HepG2 (cell line): ENCODE measurements around the gene CHID1. TPM values are rescaled to one million over a fixed set of nuclear protein-coding genes. Genes with fewer than 3 reads are reported as not detected.
A peak's percentile ranks its signal among the peaks of the same experiment; 100 is the strongest.

ENCODE experiments used
- ARID4A ChIP-seq: sonication (generic); formaldehyde crosslinking; IDR thresholded peaks from 2 replicates; pipeline ENCODE4 v1.5.0; 2020; ENCODE audit warnings: mild to moderate bottlenecking, missing genetic modification reagents, borderline replicate concordance
- GATAD1 ChIP-seq: IDR thresholded peaks from 2 replicates; pipeline ENCODE4 v1.6.1; 2016; ENCODE audit warnings: missing genetic modification reagents, missing compliant biosample characterization
- HOXD1 ChIP-seq: sonication (generic); formaldehyde crosslinking; IDR thresholded peaks from 2 replicates; pipeline ENCODE4 v1.5.0; 2020; ENCODE audit warnings: missing genetic modification reagents
- RFX1 ChIP-seq: fragments of 450-650 bp; IDR thresholded peaks from 2 replicates; pipeline ENCODE4 v1.6.1; 2017
- TEAD3 ChIP-seq: optimal IDR thresholded peaks from 2 replicates; pipeline ENCODE3; 2016; ENCODE audit warnings: borderline replicate concordance
- XRCC5 ChIP-seq: fragments of 200-400 bp; formaldehyde crosslinking; optimal IDR thresholded peaks from 2 replicates; pipeline ENCODE3; 2017; ENCODE audit warnings: mild to moderate bottlenecking, low read length
- YEATS4 ChIP-seq: sonication (generic); formaldehyde crosslinking; IDR thresholded peaks from 2 replicates; pipeline ENCODE4 v1.4.0; 2020; ENCODE audit warnings: missing genetic modification reagents, borderline replicate concordance
- ZBTB3 ChIP-seq: sonication (generic); formaldehyde crosslinking; IDR thresholded peaks from 2 replicates; pipeline ENCODE4 v1.4.0; 2020; ENCODE audit warnings: low read depth, mild to moderate bottlenecking, moderate library complexity, missing genetic modification reagents, borderline replicate concordance
- ZBTB37 ChIP-seq: sonication (generic); formaldehyde crosslinking; IDR thresholded peaks from 2 replicates; pipeline ENCODE4 v1.4.0; 2020; ENCODE audit warnings: mild to moderate bottlenecking, missing genetic modification reagents
- ZNF800 ChIP-seq: sonication (generic); formaldehyde crosslinking; IDR thresholded peaks from 2 replicates; pipeline ENCODE4 v1.4.0; 2020; ENCODE audit warnings: missing genetic modification reagents
- polyA plus RNA-seq, 8 experiments: library from polyadenylated mRNA; depleted of rRNA in 3 of 8; stranded (reverse) in 7 of 8; unstranded in 1 of 8; fragments of >200 nt; fragmentation: Illumina TruSeq in 4 of 8; extraction: Trizol in 4 of 8; gene quantifications; 2 replicates each; pipeline versions ENCODE4 v1.2.1 to v1.2.3, GENCODE V29; 2011 to 2016; ENCODE audit warnings: low read depth in 4 of 8, missing spikeins in 1 of 8, mixed read lengths in 1 of 8; ENCODE audit not compliant: insufficient read depth in 1 of 8
- total RNA-seq, 5 experiments: library from RNA; depleted of rRNA; stranded (reverse); fragments of >200 nt; fragmentation: Illumina TruSeq; extraction: Trizol; gene quantifications; 2 replicates each; pipeline ENCODE4 v1.2.3, GENCODE V29; 2016; ENCODE audit warnings: low read depth in 1 of 5
- TF ChIP-seq, protein P1 (sequence below): sonication (generic); formaldehyde crosslinking; conservative IDR thresholded peaks from 2 replicates; pipeline ENCODE4 v1.4.0; 2020; ENCODE audit warnings: missing genetic modification reagents
- TF ChIP-seq, protein P2 (sequence below): sonication (generic); formaldehyde crosslinking; IDR thresholded peaks from 2 replicates; pipeline ENCODE4 v1.4.0; 2020; ENCODE audit warnings: missing genetic modification reagents
- TF ChIP-seq, protein P3 (sequence below): sonication (generic); formaldehyde crosslinking; IDR thresholded peaks from 2 replicates; pipeline ENCODE4 v1.4.0; 2020; ENCODE audit warnings: missing genetic modification reagents
- TF ChIP-seq, protein P4 (sequence below): sonication (generic); formaldehyde crosslinking; IDR thresholded peaks from 2 replicates; pipeline ENCODE4 v1.9.0; 2021; ENCODE audit warnings: missing genetic modification reagents, borderline replicate concordance

Gene CHID1
- total and polyA plus RNA-seq, 2 of the 13 experiments (the other 11 are each of a cell fraction or from before 2014, with no cell fraction given), result 65.1 to 93.6 TPM

DNA sequence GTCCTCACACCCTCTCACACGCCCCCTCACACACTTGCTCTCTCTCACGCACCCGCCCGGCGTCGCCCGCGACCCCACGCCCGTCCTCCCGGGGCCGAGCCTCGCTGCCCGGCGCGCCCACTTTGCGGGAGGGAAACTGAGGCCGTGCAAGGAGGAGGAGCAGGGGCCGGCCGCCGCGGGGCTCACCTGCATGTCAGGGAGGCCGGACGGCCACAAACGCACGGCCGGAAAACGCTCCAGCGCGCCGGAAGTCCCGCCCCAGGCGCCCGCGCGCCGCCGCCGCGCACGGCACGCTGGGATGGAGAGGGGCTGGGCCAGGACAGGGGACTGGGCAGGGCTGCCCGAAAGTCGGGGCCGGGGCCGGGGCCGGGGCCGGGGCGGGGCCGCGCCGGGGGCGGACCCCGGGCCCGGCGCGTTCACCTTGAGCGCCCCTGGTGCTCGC lies at the start of gene CHID1 (continued):
- TF ChIP-seq ZNF800 (CRISPR knock-in tag) (no peak), TEAD3 (CRISPR knock-in tag) (no peak), RFX1 (no peak), ARID4A (CRISPR knock-in tag) (peak; percentile 89), ZBTB3 (CRISPR knock-in tag) (no peak), HOXD1 (no peak), YEATS4 (CRISPR knock-in tag) (peak; percentile 62; the same call in 1 of the 2 replicates), XRCC5 (no peak), GATAD1 (CRISPR knock-in tag) (peak; percentile 88), ZBTB37 (CRISPR knock-in tag) (no peak)
- TF ChIP-seq, protein P1, sequence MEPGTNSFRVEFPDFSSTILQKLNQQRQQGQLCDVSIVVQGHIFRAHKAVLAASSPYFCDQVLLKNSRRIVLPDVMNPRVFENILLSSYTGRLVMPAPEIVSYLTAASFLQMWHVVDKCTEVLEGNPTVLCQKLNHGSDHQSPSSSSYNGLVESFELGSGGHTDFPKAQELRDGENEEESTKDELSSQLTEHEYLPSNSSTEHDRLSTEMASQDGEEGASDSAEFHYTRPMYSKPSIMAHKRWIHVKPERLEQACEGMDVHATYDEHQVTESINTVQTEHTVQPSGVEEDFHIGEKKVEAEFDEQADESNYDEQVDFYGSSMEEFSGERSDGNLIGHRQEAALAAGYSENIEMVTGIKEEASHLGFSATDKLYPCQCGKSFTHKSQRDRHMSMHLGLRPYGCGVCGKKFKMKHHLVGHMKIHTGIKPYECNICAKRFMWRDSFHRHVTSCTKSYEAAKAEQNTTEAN (CRISPR knock-in tag), result no peak
- TF ChIP-seq, protein P2, sequence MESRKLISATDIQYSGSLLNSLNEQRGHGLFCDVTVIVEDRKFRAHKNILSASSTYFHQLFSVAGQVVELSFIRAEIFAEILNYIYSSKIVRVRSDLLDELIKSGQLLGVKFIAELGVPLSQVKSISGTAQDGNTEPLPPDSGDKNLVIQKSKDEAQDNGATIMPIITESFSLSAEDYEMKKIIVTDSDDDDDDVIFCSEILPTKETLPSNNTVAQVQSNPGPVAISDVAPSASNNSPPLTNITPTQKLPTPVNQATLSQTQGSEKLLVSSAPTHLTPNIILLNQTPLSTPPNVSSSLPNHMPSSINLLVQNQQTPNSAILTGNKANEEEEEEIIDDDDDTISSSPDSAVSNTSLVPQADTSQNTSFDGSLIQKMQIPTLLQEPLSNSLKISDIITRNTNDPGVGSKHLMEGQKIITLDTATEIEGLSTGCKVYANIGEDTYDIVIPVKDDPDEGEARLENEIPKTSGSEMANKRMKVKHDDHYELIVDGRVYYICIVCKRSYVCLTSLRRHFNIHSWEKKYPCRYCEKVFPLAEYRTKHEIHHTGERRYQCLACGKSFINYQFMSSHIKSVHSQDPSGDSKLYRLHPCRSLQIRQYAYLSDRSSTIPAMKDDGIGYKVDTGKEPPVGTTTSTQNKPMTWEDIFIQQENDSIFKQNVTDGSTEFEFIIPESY (CRISPR knock-in tag), result no peak
- TF ChIP-seq, protein P3, sequence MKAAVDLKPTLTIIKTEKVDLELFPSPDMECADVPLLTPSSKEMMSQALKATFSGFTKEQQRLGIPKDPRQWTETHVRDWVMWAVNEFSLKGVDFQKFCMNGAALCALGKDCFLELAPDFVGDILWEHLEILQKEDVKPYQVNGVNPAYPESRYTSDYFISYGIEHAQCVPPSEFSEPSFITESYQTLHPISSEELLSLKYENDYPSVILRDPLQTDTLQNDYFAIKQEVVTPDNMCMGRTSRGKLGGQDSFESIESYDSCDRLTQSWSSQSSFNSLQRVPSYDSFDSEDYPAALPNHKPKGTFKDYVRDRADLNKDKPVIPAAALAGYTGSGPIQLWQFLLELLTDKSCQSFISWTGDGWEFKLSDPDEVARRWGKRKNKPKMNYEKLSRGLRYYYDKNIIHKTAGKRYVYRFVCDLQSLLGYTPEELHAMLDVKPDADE (CRISPR knock-in tag), result no peak
- TF ChIP-seq, protein P4, sequence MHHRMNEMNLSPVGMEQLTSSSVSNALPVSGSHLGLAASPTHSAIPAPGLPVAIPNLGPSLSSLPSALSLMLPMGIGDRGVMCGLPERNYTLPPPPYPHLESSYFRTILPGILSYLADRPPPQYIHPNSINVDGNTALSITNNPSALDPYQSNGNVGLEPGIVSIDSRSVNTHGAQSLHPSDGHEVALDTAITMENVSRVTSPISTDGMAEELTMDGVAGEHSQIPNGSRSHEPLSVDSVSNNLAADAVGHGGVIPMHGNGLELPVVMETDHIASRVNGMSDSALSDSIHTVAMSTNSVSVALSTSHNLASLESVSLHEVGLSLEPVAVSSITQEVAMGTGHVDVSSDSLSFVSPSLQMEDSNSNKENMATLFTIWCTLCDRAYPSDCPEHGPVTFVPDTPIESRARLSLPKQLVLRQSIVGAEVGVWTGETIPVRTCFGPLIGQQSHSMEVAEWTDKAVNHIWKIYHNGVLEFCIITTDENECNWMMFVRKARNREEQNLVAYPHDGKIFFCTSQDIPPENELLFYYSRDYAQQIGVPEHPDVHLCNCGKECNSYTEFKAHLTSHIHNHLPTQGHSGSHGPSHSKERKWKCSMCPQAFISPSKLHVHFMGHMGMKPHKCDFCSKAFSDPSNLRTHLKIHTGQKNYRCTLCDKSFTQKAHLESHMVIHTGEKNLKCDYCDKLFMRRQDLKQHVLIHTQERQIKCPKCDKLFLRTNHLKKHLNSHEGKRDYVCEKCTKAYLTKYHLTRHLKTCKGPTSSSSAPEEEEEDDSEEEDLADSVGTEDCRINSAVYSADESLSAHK (CRISPR knock-in tag), result no peak
